Adrenal gland (tissue), 5 donors: Measurements from ENCODE around the gene C19orf47.

Source experiments
- POLR2A ChIP-seq, 2 donors: fragments of 450-650 bp; IDR thresholded peaks; one replicate each; pipeline ENCODE4 v1.6.1; 2017; ENCODE audit warnings: antibody characterized with exemption in 2 of 2, mild to moderate bottlenecking in 2 of 2, moderate library complexity in 1 of 2
- TF ChIP-seq, protein P1 (sequence below), 6 experiments: fragments of 450-650 bp in 4 of 6; fragments of 200-600 bp in 2 of 6; sonication (generic) in 1 of 6; IDR thresholded peaks; 1 replicate in 5 of 6; 2 replicates in 1 of 6; pipeline versions ENCODE4 v1.5.1 to v1.8.0; 2016 to 2021; ENCODE audit warnings: antibody characterized with exemption in 6 of 6, mild to moderate bottlenecking in 2 of 6, moderate library complexity in 1 of 6
- donor health status: DM: no; HTN: no; CAD: no.

DNA sequence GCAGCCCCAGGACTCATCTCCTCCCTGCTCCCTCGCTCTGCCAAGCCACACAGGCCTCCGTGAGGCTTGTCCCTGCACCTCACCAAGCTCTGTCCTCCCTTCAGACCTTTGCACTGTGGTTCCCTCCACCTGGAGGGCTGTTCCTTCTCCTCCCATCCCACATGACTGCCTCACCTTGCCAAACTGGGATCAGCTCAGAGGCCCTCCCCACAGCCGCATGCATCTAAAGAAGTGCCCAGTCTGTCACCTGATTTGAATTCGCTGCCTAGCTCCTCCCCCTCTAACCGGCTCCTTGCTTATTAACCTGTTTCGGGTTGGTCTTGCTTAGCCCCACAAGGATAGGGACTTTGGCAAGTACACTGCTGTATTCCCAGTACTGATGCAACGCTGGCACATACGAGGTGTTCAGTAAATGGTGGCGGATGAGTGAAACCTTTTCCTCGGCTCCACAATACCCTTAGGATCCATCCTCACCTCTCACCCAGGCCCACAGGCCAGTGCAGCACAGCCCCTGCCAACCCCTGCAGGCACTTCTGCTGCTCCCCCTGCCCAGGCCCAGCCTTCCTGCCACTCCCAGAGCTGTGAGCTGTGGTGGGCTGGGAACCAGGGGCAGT lies 67.5 kb downstream of the C19orf47 start:
- TF ChIP-seq, protein P1, sequence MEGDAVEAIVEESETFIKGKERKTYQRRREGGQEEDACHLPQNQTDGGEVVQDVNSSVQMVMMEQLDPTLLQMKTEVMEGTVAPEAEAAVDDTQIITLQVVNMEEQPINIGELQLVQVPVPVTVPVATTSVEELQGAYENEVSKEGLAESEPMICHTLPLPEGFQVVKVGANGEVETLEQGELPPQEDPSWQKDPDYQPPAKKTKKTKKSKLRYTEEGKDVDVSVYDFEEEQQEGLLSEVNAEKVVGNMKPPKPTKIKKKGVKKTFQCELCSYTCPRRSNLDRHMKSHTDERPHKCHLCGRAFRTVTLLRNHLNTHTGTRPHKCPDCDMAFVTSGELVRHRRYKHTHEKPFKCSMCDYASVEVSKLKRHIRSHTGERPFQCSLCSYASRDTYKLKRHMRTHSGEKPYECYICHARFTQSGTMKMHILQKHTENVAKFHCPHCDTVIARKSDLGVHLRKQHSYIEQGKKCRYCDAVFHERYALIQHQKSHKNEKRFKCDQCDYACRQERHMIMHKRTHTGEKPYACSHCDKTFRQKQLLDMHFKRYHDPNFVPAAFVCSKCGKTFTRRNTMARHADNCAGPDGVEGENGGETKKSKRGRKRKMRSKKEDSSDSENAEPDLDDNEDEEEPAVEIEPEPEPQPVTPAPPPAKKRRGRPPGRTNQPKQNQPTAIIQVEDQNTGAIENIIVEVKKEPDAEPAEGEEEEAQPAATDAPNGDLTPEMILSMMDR (IDR thresholded peaks at IDR 0.05), result no peak
- no peak for TF ChIP-seq POLR2A (IDR thresholded peaks at IDR 0.05)
